ENCODE measurements around the gene PARL. TPM values are rescaled to one million over a fixed set of nuclear protein-coding genes. Genes with fewer than 3 reads are reported as not detected.

Gene PARL
- total and polyA plus RNA-seq, 9 of the 15 experiments (the other 6 are each of a cell fraction or from before 2014, with no cell fraction given): 39.5 to 82.4 (median 57.4) TPM

DNA sequence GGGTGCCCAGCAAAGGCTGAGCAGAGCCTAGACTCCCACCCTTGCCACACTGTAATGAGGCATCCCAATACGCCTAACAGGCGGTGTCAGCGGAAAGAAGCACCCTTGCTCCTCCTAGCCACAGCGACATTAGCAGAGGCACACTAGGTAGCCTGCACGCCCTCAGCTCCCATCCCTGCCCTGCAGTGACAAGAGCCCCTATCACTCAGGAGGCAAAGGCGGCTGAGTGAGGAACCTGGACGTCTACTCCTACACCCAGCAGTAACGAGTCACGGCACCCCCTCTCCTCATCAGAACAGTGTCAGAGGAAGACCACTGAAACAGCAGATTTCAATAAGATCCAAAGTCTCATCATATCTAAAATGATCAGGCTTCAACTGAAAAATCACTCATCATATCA, 47.3 kb downstream of the PARL start:
- in situ Hi-C loops (cut with MboI): no loop called here
- Histone ChIP-seq H3K79me2 (ENCODE audit: control insufficient read depth, insufficient read depth, low read length) (no peaks in the 10 kb centered on the region), H3K9me1 (ENCODE audit: control insufficient read depth, insufficient read depth, low read length) (no peaks in the 10 kb centered on the region), H3K4me1 (replicated peaks in 1 of 2; ENCODE audit: control insufficient read depth in 2 of 2, insufficient read depth in 2 of 2, low read length in 2 of 2) (no peaks in the 10 kb centered on the region), H3K4me3 (no peak overlapping the region), H3K27me3 (ENCODE audit: control insufficient read depth in 2 of 2, insufficient read depth in 2 of 2, low read length in 2 of 2) (no peaks in the 10 kb centered on the region), H3K4me2 (ENCODE audit: insufficient read depth, low read length) (no peak overlapping the region), H3K9ac (ENCODE audit: insufficient read depth in 1 of 2, low read depth in 2 of 2, low read length in 2 of 2) (0 out of 4 replicates have a peak overlapping the region, but pooled peaks of 1 of the 2 experiments have one; percentile 31), H3K27ac (ENCODE audit: extremely low read depth, low read depth, low read length) (no peak overlapping the region), H3K36me3 (ENCODE audit: control insufficient read depth, insufficient read depth, low read length) (peaks cover 62% of the 10 kb centered on the region), H3K9me3 (replicated peaks; ENCODE audit: control insufficient read depth, insufficient read depth, low read depth, low read length) (no peaks in the 10 kb centered on the region), H2AFZ (ENCODE audit: low read depth, low read length) (no peak overlapping the region), H4K20me1 (replicated peaks; ENCODE audit: control insufficient read depth, insufficient read depth, low read length) (no peaks in the 10 kb centered on the region)
- POLR2A ChIA-PET: interaction anchor here (0.6 kb wide), 1 partner anchor 389 kb away, joined by 3 read pairs; no protein-coding TSS in a partner anchor
- ATAC-seq (no peak), FAIRE-seq (no peak), DNase-seq (ENCODE audit: extremely low read depth in 1 of 4, low spot score in 3 of 4) (no peak)
- BruUV-seq (replicated peaks): no TSS peak
- WGBS (ENCODE audit: insufficient coverage, low coverage, missing lambda C conversion rate): 81% methylated on average over 9 of the region's 9 CpGs
- CTCF ChIA-PET (ENCODE audit: low intra/inter-chr PET ratio): no interaction called here
- intact Hi-C loops (cut with micrococcal nuclease): no loop called here
- TF ChIP-seq, protein P1, sequence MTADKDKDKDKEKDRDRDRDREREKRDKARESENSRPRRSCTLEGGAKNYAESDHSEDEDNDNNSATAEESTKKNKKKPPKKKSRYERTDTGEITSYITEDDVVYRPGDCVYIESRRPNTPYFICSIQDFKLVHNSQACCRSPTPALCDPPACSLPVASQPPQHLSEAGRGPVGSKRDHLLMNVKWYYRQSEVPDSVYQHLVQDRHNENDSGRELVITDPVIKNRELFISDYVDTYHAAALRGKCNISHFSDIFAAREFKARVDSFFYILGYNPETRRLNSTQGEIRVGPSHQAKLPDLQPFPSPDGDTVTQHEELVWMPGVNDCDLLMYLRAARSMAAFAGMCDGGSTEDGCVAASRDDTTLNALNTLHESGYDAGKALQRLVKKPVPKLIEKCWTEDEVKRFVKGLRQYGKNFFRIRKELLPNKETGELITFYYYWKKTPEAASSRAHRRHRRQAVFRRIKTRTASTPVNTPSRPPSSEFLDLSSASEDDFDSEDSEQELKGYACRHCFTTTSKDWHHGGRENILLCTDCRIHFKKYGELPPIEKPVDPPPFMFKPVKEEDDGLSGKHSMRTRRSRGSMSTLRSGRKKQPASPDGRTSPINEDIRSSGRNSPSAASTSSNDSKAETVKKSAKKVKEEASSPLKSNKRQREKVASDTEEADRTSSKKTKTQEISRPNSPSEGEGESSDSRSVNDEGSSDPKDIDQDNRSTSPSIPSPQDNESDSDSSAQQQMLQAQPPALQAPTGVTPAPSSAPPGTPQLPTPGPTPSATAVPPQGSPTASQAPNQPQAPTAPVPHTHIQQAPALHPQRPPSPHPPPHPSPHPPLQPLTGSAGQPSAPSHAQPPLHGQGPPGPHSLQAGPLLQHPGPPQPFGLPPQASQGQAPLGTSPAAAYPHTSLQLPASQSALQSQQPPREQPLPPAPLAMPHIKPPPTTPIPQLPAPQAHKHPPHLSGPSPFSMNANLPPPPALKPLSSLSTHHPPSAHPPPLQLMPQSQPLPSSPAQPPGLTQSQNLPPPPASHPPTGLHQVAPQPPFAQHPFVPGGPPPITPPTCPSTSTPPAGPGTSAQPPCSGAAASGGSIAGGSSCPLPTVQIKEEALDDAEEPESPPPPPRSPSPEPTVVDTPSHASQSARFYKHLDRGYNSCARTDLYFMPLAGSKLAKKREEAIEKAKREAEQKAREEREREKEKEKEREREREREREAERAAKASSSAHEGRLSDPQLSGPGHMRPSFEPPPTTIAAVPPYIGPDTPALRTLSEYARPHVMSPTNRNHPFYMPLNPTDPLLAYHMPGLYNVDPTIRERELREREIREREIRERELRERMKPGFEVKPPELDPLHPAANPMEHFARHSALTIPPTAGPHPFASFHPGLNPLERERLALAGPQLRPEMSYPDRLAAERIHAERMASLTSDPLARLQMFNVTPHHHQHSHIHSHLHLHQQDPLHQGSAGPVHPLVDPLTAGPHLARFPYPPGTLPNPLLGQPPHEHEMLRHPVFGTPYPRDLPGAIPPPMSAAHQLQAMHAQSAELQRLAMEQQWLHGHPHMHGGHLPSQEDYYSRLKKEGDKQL (CRISPR knock-in tag; IDR thresholded peaks at IDR 0.05; ENCODE audit: borderline replicate concordance): no peak
- TF ChIP-seq, protein P2, sequence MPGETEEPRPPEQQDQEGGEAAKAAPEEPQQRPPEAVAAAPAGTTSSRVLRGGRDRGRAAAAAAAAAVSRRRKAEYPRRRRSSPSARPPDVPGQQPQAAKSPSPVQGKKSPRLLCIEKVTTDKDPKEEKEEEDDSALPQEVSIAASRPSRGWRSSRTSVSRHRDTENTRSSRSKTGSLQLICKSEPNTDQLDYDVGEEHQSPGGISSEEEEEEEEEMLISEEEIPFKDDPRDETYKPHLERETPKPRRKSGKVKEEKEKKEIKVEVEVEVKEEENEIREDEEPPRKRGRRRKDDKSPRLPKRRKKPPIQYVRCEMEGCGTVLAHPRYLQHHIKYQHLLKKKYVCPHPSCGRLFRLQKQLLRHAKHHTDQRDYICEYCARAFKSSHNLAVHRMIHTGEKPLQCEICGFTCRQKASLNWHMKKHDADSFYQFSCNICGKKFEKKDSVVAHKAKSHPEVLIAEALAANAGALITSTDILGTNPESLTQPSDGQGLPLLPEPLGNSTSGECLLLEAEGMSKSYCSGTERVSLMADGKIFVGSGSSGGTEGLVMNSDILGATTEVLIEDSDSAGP (CRISPR knock-in tag; IDR thresholded peaks at IDR 0.05): no peak
- TF ChIP-seq STAG1 (CRISPR knock-in tag; IDR thresholded peaks at IDR 0.05; ENCODE audit: borderline replicate concordance) (no peak), HLTF (IDR thresholded peaks at IDR 0.05) (no peak), TOE1 (IDR thresholded peaks at IDR 0.05; ENCODE audit: borderline replicate concordance) (no peak), TOE1 (CRISPR knock-in tag; IDR thresholded peaks at IDR 0.05; ENCODE audit: borderline replicate concordance, low read depth) (no peak), TAL1 (IDR thresholded peaks at IDR 0.05) (no peak), ZNF551 (CRISPR knock-in tag; IDR thresholded peaks at IDR 0.05) (no peak), BRD4 (IDR thresholded peaks at IDR 0.05) (no peak), GATA2 (CRISPR knock-in tag; IDR thresholded peaks at IDR 0.05) (no peak), ZNF76 (CRISPR knock-in tag; IDR thresholded peaks at IDR 0.05; ENCODE audit: borderline replicate concordance) (no peak)
- TF ChIP-seq, protein P3, sequence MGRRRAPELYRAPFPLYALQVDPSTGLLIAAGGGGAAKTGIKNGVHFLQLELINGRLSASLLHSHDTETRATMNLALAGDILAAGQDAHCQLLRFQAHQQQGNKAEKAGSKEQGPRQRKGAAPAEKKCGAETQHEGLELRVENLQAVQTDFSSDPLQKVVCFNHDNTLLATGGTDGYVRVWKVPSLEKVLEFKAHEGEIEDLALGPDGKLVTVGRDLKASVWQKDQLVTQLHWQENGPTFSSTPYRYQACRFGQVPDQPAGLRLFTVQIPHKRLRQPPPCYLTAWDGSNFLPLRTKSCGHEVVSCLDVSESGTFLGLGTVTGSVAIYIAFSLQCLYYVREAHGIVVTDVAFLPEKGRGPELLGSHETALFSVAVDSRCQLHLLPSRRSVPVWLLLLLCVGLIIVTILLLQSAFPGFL (CRISPR knock-in tag; IDR thresholded peaks at IDR 0.05): no peak
